Body of pancreas (tissue), 4 donors: ENCODE data around the gene PTPRD.

Source experiments
- CTCF ChIP-seq, 7 experiments: fragments of 450-650 bp in 4 of 7; fragments of 200-600 bp in 3 of 7; sonication (generic) in 3 of 7; IDR thresholded peaks; one replicate each; pipeline ENCODE4 v1.5.1; 2016 to 2019; ENCODE audit warnings: antibody characterized with exemption in 7 of 7
- POLR2A ChIP-seq, 3 donors: fragments of 450-650 bp; IDR thresholded peaks; one replicate each; pipeline ENCODE4 v1.6.1; 2016; ENCODE audit warnings: antibody characterized with exemption in 3 of 3, mild to moderate bottlenecking in 2 of 3

- TF ChIP-seq CTCF (IDR thresholded peaks at IDR 0.05): no peak
- no peak for TF ChIP-seq POLR2A (IDR thresholded peaks at IDR 0.05)
These were observed 1212.8 kb downstream of the PTPRD start for GRCh38 chr9:9399982-9400381.
